Fibroblast of lung (primary cell): ENCODE data around the gene KIF26B. TPM values are rescaled to one million over a fixed set of nuclear protein-coding genes. Genes with fewer than 3 reads are reported as not detected.

Experiments used
- DNase-seq, 2 donors: peaks; one replicate each; pipeline versions ENCODE4 v3.0.0 to v3.0.0-alpha.2; 2010; ENCODE audit warnings: low read depth in 2 of 2
- H2AFZ ChIP-seq: 2 replicates; pipeline ENCODE4 v1.5.1; 2012; ENCODE audit warnings: low read length, control low read depth, inconsistent platforms
- H3K27ac ChIP-seq: 2 replicates; pipeline ENCODE4 v1.5.1; 2011; ENCODE audit warnings: low read length, control low read depth; ENCODE audit not compliant: insufficient read depth
- H3K27me3 ChIP-seq: 2 replicates; pipeline ENCODE4 v1.5.1; 2011; ENCODE audit warnings: mild to moderate bottlenecking, low read length; ENCODE audit not compliant: control insufficient read depth, insufficient read depth
- H3K36me3 ChIP-seq: 2 replicates; pipeline ENCODE4 v1.5.1; 2011; ENCODE audit warnings: low read length; ENCODE audit not compliant: control insufficient read depth, insufficient read depth
- H3K4me1 ChIP-seq: 2 replicates; pipeline ENCODE4 v1.5.1; 2011; ENCODE audit warnings: low read length; ENCODE audit not compliant: control insufficient read depth, insufficient read depth; ENCODE audit errors: extremely low read depth
- H3K4me2 ChIP-seq: 2 replicates; pipeline ENCODE4 v1.5.1; 2011; ENCODE audit warnings: low read length, control low read depth; ENCODE audit not compliant: insufficient read depth; ENCODE audit errors: extremely low read depth
- H3K4me3 ChIP-seq, 4 experiments: fragments of 200-600 bp in 1 of 4; sonication (generic) in 1 of 4; replicated peaks in 1 of 4; 2 replicates each; pipeline ENCODE4 v1.5.1; 2011 to 2016; ENCODE audit warnings: low read length in 4 of 4, low read depth in 3 of 4, mild to moderate bottlenecking in 3 of 4, control low read depth in 2 of 4, inconsistent platforms in 1 of 4, mixed read lengths in 1 of 4; ENCODE audit not compliant: insufficient read depth in 1 of 4; ENCODE audit errors: control extremely low read depth in 1 of 4
- H3K79me2 ChIP-seq: 2 replicates; pipeline ENCODE4 v1.5.1; 2012; ENCODE audit warnings: mild to moderate bottlenecking, low read length, inconsistent platforms; ENCODE audit not compliant: control insufficient read depth, insufficient read depth
- H3K9ac ChIP-seq: 2 replicates; pipeline ENCODE4 v1.5.1; 2011; ENCODE audit warnings: mild to moderate bottlenecking, low read length, control low read depth; ENCODE audit not compliant: insufficient read depth
- H3K9me3 ChIP-seq: 2 replicates; pipeline ENCODE4 v1.5.1; 2012; ENCODE audit warnings: low read depth, low read length; ENCODE audit not compliant: control insufficient read depth, insufficient read depth
- H4K20me1 ChIP-seq: 2 replicates; pipeline ENCODE4 v1.5.1; 2011; ENCODE audit warnings: low read length; ENCODE audit not compliant: control insufficient read depth, insufficient read depth; ENCODE audit errors: extremely low read depth
- EZH2 ChIP-seq: IDR thresholded peaks from 2 replicates; pipeline ENCODE4 v1.5.1; 2012; ENCODE audit warnings: low read length, control low read depth, mild to moderate bottlenecking; ENCODE audit errors: missing control alignments
- polyA plus RNA-seq, 2 donors: library from polyadenylated mRNA; depleted of rRNA in 1 of 2; stranded (reverse) in 1 of 2; unstranded in 1 of 2; fragments of >200 nt; gene quantifications; 2 replicates each; pipeline ENCODE4 v1.2.1, GENCODE V29; 2011 to 2012; ENCODE audit warnings: missing spikeins in 1 of 2
- total RNA-seq: library from RNA; depleted of rRNA; stranded (reverse); fragments of >200 nt; gene quantifications from 2 replicates; pipeline ENCODE4 v1.2.1, GENCODE V29; 2014
- TF ChIP-seq, protein P1 (sequence below), 2 donors: IDR thresholded peaks in 1 of 2; conservative IDR thresholded peaks in 1 of 2; 1 replicate in 1 of 2; 2 replicates in 1 of 2; pipeline ENCODE4 v1.5.1; 2011 to 2012; ENCODE audit warnings: low read length in 2 of 2, control low read depth in 1 of 2, inconsistent platforms in 1 of 2, low read depth in 1 of 2, mild to moderate bottlenecking in 1 of 2

Gene KIF26B
- total and polyA plus RNA-seq, 2 donors (not counting 1 experiment from before 2014, with no cell fraction given): 5.3 to 6.1 TPM

DNA sequence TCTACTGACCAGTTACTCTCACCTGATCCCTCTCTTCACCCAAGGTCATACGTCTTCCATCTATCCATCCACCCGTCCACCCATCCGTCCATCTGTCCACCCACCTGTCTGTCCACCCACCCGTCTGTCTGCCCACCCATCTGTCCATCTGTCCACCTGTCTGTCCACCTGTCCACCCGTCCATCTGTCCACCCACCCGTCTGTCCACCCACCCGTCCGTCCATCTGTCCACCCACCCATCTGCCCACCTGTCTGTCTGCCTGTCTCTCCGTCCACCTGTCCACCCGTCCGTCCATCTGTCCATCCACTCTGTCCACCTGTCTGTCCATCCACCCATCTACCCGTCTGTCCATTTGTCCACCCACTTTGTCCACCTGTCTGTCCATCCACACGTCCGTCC, 11.8 kb upstream of the KIF26B start:
- H4K20me1 ChIP-seq: no peaks in the 10 kb centered on the region
- no peak overlapping the region for H2AFZ ChIP-seq
- no peaks in the 10 kb centered on the region for H3K36me3 ChIP-seq
- H3K4me3 ChIP-seq: no peak overlapping the region
- H3K4me2 ChIP-seq: no peak overlapping the region
- no peak for DNase-seq
- no peak for TF ChIP-seq EZH2
- TF ChIP-seq, protein P1, sequence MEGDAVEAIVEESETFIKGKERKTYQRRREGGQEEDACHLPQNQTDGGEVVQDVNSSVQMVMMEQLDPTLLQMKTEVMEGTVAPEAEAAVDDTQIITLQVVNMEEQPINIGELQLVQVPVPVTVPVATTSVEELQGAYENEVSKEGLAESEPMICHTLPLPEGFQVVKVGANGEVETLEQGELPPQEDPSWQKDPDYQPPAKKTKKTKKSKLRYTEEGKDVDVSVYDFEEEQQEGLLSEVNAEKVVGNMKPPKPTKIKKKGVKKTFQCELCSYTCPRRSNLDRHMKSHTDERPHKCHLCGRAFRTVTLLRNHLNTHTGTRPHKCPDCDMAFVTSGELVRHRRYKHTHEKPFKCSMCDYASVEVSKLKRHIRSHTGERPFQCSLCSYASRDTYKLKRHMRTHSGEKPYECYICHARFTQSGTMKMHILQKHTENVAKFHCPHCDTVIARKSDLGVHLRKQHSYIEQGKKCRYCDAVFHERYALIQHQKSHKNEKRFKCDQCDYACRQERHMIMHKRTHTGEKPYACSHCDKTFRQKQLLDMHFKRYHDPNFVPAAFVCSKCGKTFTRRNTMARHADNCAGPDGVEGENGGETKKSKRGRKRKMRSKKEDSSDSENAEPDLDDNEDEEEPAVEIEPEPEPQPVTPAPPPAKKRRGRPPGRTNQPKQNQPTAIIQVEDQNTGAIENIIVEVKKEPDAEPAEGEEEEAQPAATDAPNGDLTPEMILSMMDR (conservative IDR thresholded peaks at IDR 0.05 in 1 of 2, IDR thresholded peaks at IDR 0.05 in 1 of 2; ENCODE audit: low read depth in 1 of 2, low read length in 2 of 2): no peak
- no peaks in the 10 kb centered on the region for H3K9me3 ChIP-seq
- no peak overlapping the region for H3K9ac ChIP-seq
- H3K27me3 ChIP-seq: no peaks in the 10 kb centered on the region
- no peaks in the 10 kb centered on the region for H3K79me2 ChIP-seq
- no peaks in the 10 kb centered on the region for H3K4me1 ChIP-seq
- no peak overlapping the region for H3K27ac ChIP-seq

DNA sequence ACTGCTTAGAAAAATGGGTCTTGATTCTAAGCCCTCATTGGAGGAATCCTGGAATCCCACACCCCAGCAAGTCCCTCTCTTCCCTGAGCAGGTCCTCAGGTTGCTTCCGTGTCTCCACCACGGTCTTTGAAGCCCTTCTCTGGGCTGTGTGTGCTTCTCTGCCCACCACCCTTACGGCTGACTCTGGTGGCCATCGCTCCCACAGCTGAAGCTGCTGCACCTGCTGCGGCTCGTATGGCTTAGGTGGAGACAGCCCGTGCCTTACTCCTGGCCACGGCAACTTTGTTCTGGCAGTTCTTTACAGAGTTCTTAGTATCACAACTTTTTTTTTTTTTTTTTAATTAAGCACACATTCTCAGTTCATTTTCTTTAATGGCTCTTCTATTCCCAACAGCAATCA, 10.9 kb upstream of the KIF26B start:
- Histone ChIP-seq H3K27ac (no peak overlapping the region), H3K4me2 (no peak overlapping the region), H3K9ac (no peak overlapping the region), H3K79me2 (no peaks in the 10 kb centered on the region), H3K4me3 (no peak overlapping the region), H3K27me3 (no peaks in the 10 kb centered on the region), H3K9me3 (no peaks in the 10 kb centered on the region), H2AFZ (no peak overlapping the region), H4K20me1 (no peaks in the 10 kb centered on the region), H3K36me3 (no peaks in the 10 kb centered on the region), H3K4me1 (no peaks in the 10 kb centered on the region)
- TF ChIP-seq, protein P1 (conservative IDR thresholded peaks at IDR 0.05 in 1 of 2, IDR thresholded peaks at IDR 0.05 in 1 of 2; ENCODE audit: low read depth in 1 of 2, low read length in 2 of 2): no peak
- TF ChIP-seq EZH2: no peak
- no peak for DNase-seq

DNA sequence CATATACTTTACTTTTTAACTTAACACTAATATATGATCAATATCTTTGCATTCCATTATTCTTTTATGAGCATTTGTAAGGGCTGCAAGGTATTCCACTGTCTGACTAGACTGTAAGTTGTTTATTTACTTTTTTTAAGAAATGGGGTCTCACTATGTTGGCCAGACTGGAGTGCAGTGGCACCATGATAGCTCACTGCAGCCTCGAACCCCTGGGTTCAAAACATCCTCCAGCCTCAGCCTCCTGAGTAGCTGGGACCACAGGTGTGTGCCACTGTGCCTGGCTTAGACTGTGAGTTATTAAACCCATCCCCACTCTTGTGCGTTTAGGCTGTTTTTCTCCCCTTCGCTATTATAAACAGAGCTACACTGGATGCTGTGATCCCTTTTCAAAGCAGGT, 6.7 kb upstream of the KIF26B start:
- Histone ChIP-seq H3K27ac (no peak overlapping the region), H3K36me3 (no peaks in the 10 kb centered on the region), H3K79me2 (no peaks in the 10 kb centered on the region), H3K4me2 (no peak overlapping the region), H3K9me3 (no peaks in the 10 kb centered on the region), H3K27me3 (no peaks in the 10 kb centered on the region), H4K20me1 (no peaks in the 10 kb centered on the region), H3K4me3 (no peak overlapping the region), H3K9ac (no peak overlapping the region), H2AFZ (no peak overlapping the region), H3K4me1 (no peaks in the 10 kb centered on the region)
- DNase-seq: no peak
- no peak for TF ChIP-seq EZH2
- TF ChIP-seq, protein P1 (conservative IDR thresholded peaks at IDR 0.05 in 1 of 2, IDR thresholded peaks at IDR 0.05 in 1 of 2; ENCODE audit: low read depth in 1 of 2, low read length in 2 of 2): no peak
